EH (cell line): ENCODE measurements around the gene RLN2.
"Not testable (repeated sequence)": the region's sequence is repeated elsewhere in the genome, so short reads cannot be mapped to it uniquely, and the experiment has no call there.

Source experiments
- DNase-seq: peaks from one replicate; pipeline ENCODE4 v3.0.0-alpha.2; 2015; ENCODE audit warnings: low read depth

The RLN2 gene

GRCh38 chr9:5303840-5304795 is at the start of gene RLN2:
RLN2 (minus strand) TSS chr9:5304716; CDS start chr9:5304580, 136 bp downstream.
- not testable (repeated sequence) for DNase-seq

GRCh38 chr9:5354184-5354583 is 49.7 kb upstream of the RLN2 start:
- DNase-seq: no peak

GRCh38 chr9:5352637-5353248 is 48.2 kb upstream of the RLN2 start:
- DNase-seq: no peak

GRCh38 chr9:5338992-5339981 is 34.8 kb upstream of the RLN2 start, which contains the start of gene RLN1:
RLN1 (minus strand) TSS chr9:5339876; CDS start chr9:5339746, 130 bp downstream.
- not testable (repeated sequence) for DNase-seq

GRCh38 chr9:5336688-5337087 is 32.2 kb upstream of the RLN2 start:
- no peak for DNase-seq

- not testable (repeated sequence) for DNase-seq
These were observed 26.8 kb upstream of the RLN2 start for GRCh38 chr9:5331276-5331675.

- DNase-seq: no peak
These were observed 22.5 kb upstream of the RLN2 start for GRCh38 chr9:5326893-5327548.

- no peak for DNase-seq
These were observed 21.7 kb upstream of the RLN2 start for GRCh38 chr9:5326187-5326586.

GRCh38 chr9:5321601-5322000 is 17.1 kb upstream of the RLN2 start:
- not testable (repeated sequence) for DNase-seq

- DNase-seq: no peak
These were observed 16.5 kb upstream of the RLN2 start for GRCh38 chr9:5321058-5321457.

- not testable (repeated sequence) for DNase-seq
These were observed 11.9 kb upstream of the RLN2 start for GRCh38 chr9:5316406-5316805.

- no peak for DNase-seq
These were observed 10.8 kb upstream of the RLN2 start for GRCh38 chr9:5315187-5315923.

GRCh38 chr9:5310851-5311250 is 6.3 kb upstream of the RLN2 start:
- no peak for DNase-seq

GRCh38 chr9:5305741-5306140 is 1.2 kb upstream of the RLN2 start:
- peak; percentile 62 for DNase-seq

GRCh38 chr9:5301544-5301943 is 3.0 kb downstream of the RLN2 start:
- no peak for DNase-seq

GRCh38 chr9:5292141-5292540 is 12.4 kb downstream of the RLN2 start:
- peak; percentile 68 for DNase-seq

- peak; percentile 1 for DNase-seq
These were observed 15.9 kb downstream of the RLN2 start for GRCh38 chr9:5288591-5288990.

- DNase-seq: no peak
These were observed 18.3 kb downstream of the RLN2 start for GRCh38 chr9:5286262-5286661.

GRCh38 chr9:5278486-5278885 is 26.0 kb downstream of the RLN2 start:
- no peak for DNase-seq

GRCh38 chr9:5274770-5275169 is 29.7 kb downstream of the RLN2 start:
- no peak for DNase-seq
